ENCODE measurements around the gene TTC9B.
"Not testable (repeated sequence)": the region's sequence is repeated elsewhere in the genome, so short reads cannot be mapped to it uniquely, and the experiment has no call there.

The TTC9B gene

DNA sequence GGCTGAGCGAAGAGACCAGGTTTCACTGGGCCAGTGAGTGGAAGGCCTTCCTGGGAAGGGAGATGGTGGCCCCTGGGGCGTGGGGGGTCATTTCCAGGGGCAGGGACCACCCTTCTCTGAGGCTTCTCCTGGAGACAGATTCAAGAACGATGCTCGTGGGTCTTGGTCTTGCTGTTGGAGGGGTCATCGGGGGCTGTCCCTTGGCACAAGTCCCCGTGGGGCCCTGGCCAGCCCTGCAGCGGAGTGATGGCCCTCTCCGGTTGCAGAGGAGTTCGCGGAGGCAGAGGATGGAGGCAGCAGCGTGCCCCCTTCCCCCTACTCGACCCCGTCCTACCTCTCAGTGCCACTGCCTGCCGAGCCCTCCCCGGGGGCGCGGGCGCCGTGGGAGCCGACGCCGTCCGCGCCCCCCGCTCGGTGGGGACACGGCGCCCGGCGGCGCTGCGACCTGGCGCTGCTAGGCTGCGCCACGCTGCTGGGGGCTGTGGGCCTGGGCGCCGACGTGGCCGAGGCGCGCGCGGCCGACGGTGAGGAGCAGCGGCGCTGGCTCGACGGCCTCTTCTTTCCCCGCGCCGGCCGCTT is 4.8 kb downstream of the TTC9B start:
- DNase-seq = no peak

DNA sequence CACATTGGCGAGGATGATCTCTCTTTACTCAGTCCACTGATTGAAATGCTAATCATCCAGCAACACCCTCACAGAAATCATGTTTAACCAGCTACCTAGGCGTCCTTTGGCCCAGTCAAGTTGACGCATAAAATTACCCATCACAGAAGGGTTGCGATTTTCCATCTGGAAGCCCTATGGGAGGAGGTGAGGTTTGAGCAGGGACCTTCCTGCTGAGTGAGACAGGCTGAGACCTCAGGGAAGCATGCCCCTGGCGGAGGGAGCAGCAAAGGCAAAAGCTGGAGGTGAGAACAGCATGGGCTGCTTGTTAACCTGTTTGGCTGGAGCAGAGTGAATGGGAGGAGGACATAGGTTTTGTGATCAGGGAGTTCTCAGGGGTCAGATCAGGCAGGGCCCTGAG is 7.3 kb downstream of the TTC9B start:
- DNase-seq = no peak

DNA sequence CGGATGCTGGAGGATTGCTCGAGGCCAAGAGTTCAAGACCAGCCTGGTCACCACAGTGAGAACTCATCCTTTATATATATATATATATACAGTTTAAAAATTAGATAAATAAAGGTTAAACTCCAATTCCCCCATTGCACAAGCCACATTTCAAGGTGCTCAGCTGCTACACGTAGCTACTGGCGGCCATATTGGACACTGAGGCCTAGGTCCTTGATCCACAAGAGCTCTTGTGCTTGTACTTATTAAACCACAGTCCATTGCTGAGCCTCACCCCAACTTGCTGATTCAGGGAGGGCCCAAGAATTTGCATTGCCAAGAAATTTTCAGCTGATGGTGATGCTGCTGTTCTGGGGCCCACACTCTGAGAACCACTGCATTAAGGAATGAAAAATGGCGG is 9.6 kb downstream of the TTC9B start:
- DNase-seq = no peak

DNA sequence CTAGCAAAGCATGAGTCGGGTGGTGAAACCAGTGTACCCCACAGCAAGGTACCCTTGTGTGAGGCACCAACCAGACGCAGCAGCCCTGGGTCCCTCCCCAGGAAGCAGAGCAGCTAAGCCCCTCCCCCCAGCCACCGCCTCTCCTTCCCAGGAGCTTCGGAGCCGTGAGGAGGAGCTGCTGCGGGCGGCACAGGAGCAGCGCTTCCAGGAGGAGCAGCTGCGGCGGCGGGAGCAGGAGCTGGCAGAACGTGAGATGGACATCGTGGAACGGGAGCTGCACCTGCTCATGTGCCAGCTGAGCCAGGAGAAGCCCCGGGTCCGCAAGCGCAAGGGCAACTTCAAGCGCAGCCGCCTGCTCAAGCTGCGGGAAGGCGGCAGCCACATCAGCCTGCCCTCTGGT is 12.4 kb downstream of the TTC9B start:
- DNase-seq = no peak

DNA sequence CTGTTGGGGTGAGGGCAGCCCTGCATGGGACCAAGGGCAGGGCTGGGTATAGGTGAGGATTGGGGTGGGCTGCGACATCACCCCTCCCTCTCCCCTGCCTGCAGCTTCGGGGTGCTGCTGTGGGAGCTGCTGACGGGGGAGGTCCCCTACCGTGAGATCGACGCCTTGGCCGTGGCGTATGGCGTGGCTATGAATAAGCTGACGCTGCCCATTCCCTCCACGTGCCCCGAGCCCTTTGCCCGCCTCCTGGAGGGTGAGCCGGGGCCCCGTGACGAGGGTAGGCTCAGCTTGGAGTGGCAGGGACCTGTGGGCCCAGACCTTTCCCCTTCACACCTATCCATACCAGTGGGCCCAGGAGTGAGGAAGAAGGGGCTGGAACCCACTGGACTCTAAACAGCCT is 13.8 kb downstream of the TTC9B start:
- no peak for DNase-seq

DNA sequence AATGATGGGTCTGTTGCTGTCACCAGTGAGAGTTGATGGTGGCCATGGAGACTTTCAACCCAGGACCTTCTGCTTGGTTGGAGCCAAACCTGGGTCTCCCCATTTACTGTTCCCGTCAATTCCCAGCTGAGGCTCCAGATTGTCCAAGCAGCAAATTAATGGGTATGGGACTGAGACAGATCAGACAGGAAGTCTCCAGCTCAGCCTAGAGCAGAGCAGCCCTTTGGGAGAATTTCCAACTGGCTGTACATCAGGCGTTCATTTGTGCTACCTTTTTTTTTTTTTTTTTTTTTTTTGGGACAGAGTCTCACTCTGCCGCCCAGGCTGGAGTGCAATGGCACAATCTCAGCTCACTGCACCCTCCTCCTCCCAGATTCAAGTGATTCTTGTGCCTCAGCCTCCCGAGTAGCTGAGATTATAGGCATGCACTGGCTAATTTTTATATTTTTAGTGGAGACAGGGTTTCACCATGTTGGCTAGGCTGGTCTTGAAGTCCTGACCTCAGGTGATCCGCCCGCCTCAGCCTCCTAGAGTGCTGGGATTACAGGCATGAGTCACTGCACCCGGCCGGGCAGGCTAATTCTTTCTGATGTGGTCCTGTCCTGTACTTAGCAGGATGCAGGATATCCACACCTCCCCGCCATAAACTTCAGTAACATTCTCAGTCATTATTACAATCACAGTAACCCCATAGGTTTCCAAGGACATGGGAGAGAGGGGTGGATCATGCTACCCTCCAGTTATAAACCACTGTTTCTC is 17.7 kb downstream of the TTC9B start:
- no peak for DNase-seq

DNA sequence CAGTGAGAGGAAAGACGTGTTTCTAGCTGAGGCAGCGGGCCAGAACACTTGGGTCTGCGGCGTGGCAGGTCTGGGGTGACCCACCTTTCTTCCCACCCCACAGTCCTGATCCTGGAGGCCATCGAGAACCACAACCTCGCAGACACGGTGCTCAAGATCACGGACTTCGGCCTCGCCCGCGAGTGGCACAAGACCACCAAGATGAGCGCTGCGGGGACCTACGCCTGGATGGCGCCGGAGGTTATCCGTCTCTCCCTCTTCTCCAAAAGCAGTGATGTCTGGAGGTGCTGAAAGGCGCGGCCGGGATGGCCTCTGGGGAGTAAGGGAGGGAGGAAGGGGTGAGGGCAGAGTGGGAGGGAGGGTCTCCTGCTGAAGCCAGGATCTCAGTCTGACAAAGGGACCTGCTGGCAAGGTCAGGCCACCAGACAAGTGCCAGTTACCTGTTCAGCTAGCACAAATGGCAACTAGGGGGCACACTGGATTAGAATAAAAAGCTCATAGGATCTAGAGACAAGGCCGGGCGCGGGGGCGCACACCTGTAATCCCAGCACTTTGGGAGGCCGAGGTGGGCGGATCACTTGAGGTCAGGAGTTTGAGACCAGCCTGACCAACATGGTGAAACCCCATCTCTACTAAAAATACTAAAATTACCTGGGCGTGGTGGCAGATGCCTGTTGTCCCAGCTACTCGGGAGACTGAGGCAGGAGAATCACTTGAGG is 19.8 kb downstream of the TTC9B start:
- no peak for DNase-seq

DNA sequence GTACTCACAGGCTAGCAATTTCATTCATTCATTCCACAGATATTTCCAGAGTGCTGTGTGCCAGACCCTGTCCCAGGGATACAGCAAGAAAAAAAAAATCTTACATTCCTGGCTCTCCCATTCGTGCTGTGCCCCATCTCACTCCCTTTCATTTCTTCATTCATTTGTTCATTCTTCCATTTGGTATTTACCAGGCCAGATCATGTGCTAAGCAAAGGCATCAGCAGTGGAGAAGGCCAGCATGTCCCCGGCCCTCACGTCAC is 24.7 kb downstream of the TTC9B start:
- DNase-seq = no peak

DNA sequence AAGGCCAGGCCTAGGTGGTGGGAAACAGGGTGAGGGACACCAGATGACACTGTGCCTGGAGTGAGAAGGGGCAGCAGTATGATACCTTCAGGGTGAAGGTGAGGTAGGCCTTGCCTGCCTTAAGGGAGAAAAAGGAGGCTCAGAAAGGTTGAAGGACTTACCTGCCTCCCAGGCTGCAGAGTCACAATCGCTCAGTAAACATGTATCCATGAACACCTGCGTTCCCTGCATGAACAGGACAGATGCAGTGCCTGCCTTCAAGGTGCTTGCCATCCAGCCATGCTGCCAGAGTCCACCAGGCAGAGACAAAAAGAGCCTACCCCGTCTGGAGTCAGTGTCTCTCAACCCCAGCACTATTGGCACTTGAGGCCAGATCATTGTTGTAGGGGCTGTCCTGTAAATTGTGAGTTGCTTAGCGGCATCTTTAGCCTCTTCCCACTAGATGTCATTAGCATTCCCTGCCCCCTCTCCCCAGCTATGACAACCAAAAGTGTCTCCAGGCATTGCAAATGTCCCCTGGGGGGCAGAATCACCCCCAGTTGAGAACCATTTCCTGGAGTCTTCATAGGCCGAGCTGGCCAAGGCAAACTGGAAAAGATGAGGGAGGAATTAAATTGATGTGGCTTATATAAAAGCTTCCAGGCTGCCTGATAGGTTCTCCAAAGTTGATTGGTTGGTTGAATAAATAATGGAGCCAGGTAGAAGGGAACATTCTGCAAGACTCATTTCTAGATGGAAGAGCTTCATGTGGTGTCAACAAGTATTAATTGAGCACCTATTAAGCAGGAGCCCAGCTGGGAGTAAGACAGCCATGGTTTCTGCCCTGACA is 25.2 kb downstream of the TTC9B start:
- DNase-seq = no peak

DNA sequence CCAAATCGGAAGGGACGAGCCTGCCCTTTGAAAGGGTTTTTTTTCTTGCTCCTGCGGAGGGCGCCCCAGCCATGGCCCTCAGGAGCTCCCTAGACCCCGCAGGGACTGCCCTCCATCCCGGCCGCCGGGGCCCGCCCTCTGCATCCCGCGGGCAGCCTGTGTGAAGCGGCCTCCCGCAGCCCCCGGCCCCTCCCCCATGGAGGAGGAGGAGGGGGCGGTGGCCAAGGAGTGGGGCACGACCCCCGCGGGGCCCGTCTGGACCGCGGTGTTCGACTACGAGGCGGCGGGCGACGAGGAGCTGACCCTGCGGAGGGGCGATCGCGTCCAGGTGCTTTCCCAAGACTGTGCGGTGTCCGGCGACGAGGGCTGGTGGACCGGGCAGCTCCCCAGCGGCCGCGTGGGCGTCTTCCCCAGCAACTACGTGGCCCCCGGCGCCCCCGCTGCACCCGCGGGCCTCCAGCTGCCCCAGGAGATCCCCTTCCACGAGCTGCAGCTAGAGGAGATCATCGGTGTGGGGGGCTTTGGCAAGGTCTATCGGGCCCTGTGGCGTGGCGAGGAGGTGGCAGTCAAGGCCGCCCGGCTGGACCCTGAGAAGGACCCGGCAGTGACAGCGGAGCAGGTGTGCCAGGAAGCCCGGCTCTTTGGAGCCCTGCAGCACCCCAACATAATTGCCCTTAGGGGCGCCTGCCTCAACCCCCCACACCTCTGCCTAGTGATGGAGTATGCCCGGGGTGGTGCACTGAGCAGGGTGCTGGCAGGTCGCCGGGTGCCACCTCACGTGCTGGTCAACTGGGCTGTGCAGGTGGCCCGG is 26.1 kb downstream of the TTC9B start:
- DNase-seq = no peak

DNA sequence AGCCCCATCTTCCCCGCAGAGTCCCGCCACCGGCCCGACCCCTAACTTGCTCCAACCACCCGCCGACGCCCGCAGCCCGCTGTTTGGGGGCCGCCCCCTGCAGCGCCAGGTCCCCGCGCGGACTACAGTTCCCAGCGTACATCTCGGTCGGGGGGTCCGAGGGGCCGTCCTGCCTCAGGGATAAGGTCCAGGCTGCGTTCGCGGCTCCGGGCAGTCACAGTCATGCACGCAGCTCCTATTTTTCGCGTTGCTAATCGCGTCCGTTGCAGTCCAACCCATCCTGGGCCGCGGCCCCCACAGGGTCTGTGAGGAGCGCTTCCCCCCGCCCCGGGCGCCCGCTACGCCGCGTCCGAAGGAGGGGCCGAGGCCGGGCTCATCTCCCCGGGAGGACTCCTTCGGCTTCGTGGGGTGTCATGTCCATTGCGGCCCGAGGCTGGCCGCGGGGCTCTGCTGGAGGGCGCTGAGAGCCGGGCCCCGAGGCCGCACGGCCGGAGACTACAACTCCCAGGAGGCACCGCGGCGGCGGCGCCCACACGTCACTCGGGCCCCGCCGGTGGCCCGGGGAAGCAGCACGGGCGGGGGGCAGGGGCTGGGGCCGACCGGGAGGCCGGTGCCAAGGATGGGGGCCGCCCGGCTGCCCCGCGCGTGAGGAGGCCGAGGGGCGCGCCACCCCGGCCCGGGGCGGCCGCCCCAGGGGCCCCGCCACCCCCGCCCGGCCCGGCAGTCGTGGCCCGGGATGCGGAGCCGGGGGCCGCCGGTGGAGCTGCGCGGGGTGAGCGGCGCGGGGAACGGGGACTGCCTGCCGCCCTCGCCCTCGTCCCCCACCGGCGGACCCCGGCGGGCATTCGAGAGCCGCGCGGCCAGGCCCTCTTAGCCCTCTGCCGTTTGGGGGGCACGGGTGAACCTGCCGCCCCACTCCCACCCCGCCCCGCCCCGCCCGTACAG is 27.0 kb downstream of the TTC9B start, which contains the start of gene MAP3K10:
Gene MAP3K10 (plus strand): TSS at position 536 of the 945 bp plus-strand sequence. CDS start 606 bp downstream, outside the sequence.
- peak; percentile 3 for DNase-seq

DNA sequence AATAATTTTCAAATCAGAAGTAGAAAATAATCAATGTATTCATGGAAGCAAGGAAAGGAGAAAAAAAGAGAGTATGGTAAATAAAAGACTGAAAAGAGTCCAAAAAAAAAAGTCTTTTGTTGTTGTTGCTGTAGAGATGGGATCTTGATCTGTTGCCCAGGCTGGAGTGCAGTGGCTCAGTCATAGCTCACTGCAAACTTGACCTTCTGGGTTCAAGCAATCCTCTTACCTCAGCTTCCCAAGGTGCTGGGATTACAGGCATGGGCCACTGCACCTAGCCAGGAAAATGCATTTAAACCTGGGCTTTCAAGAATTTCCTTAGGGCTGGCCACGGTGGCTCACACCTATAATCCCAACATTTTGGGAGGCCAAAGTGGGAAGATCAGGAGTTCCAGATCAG is 33.9 kb downstream of the TTC9B start:
- DNase-seq = no peak

DNA sequence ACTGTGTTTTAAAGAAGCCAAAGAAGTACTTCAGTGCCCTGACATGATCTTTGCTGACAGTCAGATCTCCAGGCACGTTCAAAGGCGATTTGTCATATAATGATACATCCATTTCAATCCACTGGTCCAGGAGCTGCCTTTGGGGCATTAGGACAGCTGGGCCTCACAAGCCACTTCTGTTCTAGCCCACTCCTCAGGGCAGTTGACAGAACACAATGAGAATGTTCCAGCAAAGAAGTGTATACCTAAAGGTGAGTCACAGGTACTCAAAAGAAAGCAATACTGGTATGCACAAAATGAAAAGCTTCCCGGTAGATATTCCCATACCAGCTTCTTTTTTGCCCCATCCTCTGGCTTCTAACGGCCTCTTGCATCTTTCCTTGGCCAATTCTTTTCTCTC is 39.4 kb downstream of the TTC9B start:
- DNase-seq = no peak

DNA sequence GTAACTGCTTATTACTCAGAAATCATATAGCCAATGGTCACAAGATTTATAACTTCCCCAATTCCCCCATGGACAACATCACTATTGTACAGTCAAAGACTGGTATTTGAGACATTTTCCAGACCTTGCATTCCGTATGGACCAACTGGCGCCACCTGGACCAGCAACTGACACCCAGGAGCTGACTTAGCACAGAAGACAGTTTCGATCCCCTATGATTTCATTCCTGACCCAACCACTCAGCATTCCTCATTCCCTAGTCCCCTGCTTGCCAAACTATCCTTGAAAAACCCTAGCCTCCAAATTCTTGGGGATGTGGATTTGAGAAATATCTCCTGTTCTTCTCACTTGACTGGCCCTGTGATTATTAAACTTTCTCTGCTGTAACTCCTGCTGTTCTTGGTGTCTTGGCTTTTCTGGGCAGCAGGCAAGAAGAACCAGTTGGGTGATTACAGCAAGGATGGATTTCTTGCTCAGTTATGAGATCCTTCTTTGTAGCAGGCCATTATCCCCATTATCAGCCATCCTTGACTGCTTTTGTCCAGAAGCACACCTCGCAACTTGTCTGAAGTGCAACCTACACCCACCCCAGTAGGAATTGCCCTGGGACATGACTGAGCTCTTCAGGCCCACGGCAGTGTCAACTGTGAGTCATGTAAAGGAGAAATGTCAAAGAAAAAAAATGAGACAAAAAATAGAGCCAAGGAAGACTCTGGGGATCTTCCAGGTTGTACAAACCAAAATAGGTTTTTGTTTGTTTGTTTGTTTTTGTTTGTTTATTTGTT is 40.7 kb downstream of the TTC9B start:
- no peak for DNase-seq

DNA sequence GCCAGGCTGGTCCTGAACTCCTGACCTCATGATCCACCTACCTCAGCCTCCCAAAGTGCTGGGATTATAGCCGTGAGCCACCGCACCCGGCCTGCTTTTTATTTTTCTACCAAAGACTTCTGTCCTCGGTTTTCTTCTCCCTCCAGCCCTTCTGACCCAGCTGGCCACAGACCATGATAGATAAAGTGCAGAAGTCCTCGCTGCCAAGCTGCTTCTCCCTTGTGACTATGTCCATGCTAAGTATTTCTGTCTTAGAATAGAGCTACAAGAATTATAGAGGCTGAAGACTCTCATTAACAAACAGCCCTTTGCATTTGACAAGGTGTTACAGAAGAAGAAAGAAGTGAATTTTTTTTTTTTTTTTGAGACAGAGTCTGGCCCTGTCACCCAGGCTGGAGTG is 42.4 kb downstream of the TTC9B start:
- DNase-seq = no peak

DNA sequence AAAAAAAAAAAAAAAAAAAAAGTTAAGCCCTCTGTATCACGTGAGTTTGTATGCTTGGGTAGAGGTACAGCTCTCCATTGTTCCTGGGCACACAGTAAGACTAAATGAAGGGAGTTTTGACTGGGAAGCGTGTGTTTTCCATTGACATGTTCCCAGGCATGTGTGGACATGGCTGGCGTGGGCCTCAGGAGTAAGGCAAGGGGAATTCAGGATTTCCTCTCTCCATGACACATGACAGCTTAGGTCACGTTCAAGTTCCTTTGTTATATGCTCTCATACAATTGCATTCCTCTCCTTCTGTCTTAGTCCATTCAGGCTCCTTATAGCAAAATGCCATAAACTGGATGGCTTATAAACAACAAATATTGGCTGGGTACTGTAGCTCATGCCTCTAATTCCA is 44.1 kb downstream of the TTC9B start:
- no peak for DNase-seq

DNA sequence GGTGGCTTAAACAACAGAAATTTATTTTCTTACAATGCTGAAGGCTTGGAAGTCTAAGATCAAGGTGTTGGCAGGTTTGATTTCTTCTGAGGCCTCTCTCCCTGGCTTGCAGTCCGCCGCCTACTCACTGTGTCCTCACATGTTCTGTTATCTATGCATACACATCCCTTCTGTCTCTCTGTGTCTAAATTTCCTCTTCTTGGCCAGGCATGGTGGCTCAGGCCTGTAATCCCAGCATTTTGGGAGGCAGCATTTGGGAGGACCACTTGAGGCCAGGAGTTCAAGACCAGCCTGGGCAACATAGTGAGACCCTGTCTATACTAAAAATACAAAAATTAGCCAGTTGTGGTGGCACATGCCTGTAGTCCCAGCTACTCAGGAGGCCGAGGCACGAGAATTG is 46.9 kb downstream of the TTC9B start:
- not testable (repeated sequence) for DNase-seq

DNA sequence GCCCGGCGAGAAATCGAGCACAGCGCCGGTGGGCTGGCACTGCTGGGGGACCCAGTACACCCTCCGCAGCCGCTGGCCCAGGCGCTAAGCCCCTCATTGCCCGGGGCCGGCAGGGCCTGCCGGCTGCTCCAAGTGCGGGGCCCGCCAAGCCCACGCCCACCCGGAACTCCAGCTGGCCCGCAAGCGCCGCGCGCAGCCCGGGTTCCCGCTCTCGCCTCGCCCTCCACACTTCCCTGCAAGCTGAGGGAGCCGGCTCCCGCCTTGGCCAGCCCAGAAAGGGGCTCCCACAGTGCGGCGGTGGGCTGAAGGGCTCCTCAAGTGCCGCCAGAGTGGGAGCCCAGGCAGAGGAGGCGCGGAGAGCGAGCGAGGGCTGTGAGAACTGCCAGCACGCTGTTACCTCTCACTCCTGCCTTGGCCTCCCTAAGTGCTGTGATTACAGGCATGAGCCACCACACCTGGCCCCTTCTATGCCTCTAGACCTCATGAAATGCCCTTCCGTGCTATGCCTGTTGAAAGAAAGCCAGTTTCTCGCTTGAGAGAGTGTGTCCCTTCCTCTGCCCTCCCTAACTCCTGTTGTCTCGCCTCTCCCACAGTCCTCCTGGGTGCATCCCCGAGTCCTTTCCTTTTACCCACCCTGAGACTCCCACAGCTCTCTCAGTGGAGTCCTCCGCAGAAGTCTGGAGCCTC is 47.7 kb downstream of the TTC9B start:
- DNase-seq = not testable (repeated sequence)

DNA sequence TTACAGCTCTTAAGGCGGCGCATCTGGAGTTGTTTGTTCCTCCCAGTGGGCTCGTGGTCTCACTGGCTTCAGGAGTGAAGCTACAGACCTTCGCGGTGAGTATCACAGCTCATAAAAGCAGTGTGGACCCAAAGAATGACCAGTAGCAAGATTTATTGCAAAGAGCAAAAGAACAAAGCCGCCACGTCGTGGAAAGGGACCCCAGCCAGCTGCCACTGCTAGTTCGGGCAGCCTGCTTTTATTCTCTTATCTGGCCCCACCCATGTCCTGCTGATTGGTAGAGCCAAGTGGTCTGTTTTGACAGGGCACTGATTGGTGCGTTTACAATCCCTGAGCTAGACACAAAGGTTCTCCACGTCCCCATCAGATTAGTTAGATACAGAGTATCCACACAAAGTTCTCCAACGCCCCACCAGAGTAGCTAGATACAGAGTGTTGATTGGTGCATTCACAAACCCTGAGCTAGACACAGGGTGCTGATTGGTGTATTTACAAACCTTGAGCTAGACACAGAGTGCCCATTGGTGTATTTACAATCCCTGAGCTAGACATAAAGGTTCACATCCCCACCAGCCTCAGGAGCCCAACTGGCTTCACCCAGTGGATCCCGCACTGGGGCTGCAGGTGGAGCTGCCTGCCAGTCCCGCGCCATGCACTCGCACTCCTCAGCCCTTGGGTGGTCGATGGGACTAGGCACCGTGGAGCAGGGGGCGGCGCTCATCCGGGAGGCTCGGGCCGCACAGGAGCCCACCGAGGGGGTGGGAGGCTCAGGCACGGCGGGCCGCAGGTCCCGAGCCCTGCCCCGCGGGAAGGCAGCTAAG is 48.5 kb downstream of the TTC9B start:
- not testable (repeated sequence) for DNase-seq

Data from NCI-H524 treated with DMSO at 0.1 percent for 48 hours (cell line).